GM18519 (cell line): ENCODE results near the gene FRMPD2.
A peak's percentile ranks its signal among the peaks of the same experiment; 100 is the strongest.
"Not testable (repeated sequence)": the region's sequence is repeated elsewhere in the genome, so short reads cannot be mapped to it uniquely, and the experiment has no call there.

Experiments used
- ATAC-seq: cut with Tn5 transposase; IDR thresholded peaks from one replicate; pipeline ENCODE4 v1.9.1; 2021; ENCODE audit warnings: mild to moderate bottlenecking, moderate library complexity; ENCODE audit not compliant: unreplicated experiment, low FRiP score

The FRMPD2 gene

DNA sequence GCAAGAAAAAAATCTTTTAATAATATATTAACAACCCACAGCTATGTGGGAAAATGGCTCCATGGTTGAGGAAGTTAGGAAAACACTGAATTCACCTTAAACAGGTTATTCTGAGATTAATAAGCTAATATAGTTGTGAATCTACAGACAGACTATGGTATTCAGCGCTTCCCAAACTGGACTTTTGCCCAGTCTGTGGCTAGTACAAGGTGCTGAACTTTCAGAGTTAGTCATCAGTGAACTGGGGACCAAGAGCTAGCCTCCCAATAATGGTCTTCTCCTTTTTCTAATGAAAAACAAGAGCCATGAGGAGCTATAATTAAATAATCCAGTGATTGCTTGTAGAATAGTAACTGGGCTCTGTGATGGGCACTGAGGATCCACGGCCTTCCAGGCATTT is 65.3 kb downstream of the FRMPD2 start:
- no peak for ATAC-seq

DNA sequence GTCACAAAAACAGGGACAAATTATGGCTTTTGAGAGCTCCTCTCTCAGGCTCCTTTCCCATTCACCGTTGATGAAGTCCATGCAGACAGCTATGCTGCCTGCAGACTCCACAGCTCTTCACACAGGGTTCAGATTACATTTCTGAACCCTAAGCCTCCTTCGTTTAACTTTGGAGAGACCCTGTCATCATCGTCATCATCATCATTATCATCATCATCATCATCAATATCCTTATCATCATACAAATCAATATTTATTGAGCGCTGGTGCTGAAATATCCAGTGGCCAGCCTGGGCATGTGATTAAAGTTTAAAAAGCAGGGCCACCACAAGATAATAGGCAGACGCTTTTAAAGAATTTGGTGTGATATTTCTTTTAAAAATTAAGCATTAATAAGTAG is 66.6 kb downstream of the FRMPD2 start:
- ATAC-seq = no peak

DNA sequence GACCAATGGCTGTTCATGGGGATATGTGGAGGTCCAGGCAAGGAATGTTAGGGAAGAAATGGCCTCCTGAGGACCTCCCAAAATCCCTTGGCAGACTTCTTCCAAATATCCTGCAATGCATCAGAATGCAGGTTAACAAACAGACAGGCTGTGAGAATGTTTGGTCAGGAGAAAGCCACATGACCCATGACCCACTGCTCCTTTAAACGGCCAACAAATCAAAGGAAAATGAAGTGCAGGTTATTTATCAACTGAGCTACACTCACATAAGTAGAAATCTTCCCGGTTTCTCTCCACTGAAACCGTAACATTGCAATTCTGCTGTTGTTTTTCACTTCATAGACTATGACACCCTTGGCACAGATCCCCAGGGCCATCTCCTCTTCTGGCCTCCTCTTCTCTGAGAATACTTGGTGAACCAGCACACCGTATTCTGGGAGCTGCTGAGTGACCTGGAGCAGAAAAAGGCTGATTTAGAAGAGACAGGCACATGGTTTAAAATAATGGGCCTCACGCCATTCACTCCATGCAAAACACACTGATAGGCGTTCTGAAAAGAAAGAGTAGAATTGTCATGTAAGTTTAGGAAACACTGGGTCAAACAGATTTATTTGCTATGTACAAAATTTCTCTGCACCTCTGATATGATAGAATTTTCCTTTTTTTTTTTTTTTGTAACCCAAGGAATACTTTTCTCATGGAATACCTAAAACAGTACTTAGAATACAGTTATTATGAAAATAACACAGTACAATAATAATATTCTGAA is 67.8 kb downstream of the FRMPD2 start:
- ATAC-seq = no peak

DNA sequence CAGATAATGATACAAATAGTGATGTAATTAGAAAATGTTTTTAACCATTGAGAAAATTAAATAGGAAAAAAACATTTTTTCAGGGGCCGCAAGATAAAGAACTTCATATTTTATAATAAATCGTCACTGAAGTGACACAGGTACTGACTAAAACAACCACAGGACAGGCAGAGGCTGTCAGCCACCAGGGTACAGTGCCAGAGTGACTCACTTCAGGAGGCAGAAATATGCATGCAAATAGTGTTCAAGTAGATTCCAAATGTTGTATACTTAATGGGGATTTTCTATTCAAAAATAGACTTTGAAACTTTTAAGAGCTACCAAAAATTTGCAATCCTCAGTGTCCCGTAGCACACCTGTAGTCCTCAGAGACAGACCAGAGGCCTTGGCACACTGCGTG is 68.6 kb downstream of the FRMPD2 start:
- peak; percentile 95 for ATAC-seq

GRCh38 chr10:48199580-48200377 is 74.7 kb downstream of the FRMPD2 start:
- no peak for ATAC-seq

DNA sequence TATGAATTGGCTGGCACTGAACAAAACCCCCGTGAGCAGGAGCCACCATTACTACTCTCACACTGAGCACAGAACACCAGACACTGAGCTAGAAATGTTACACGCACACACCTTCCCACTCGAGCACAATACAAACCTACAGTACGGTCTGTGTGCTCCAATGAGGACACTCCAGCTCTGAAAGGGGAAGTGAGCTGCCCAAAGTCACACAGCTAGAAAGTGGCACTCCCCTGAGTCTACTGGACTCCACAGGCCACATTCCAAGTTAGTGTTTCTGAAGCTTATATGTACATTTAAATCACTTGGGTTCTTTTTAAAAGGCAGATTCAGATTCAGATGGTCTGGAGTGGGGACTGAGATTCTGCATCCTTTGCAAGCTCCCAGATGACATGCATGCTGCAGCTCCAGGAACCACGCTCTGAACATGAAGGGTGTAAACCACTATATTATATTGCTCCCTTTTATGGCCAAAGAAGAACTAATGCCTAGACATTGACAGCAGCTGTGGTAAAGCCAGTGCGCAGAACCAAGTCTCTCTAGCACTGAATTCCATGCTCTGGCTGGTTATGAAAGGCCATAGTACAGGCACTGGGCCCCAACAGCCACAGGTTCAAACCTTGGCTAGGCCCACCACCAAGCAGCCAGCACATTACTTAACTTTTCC is 77.1 kb downstream of the FRMPD2 start:
- no peak for ATAC-seq

GRCh38 chr10:48195803-48196202 is 78.7 kb downstream of the FRMPD2 start:
- no peak for ATAC-seq

- ATAC-seq = no peak
Observed at GRCh38 chr10:48194830-48195229, 79.7 kb downstream of the FRMPD2 start.

DNA sequence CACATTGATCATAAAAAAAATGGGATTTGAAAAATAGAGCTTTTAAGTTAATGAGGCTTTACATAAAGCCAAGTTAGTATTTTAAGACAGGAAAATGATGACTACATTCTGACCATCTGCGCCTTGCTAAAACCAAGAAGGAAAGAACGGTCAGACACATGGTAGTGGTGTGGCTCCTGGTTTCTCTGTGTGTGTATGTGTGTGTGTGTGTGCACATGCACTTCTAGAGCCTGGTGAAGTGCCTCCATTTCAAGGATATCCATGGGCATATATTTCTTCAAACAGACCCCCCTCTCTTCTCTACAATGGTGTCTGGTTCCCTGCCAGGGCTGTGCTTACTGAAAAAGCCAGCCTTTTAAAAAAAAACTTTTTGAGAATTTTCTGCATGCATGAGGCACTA is 80.9 kb downstream of the FRMPD2 start:
- no peak for ATAC-seq

DNA sequence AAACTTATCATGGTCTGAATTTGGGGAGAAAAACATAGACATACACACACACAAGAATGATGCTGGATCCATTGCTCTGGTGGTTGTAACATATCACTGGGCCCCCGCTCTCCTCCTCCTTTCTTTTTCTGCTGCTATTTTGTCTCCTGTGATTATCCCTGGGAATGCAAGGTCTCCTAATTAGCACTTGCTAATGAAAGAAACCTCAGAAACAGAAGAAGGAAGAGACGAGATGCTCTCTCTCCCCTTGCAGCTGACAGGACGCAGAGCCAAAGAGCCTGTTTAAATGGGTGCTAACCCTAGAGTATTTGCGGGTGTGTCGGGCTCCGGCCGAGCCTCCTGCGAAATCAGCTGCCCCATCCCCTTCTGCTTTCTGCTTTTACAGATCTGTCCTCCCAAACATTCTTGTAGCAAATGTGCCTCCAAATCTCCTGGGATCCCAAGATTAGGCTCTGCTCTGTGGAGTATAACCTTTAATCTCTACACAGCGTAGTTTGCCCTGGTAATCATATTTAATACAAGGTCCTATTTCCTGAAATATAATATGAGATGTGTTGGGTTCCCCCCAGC is 81.5 kb downstream of the FRMPD2 start:
- no peak for ATAC-seq

DNA sequence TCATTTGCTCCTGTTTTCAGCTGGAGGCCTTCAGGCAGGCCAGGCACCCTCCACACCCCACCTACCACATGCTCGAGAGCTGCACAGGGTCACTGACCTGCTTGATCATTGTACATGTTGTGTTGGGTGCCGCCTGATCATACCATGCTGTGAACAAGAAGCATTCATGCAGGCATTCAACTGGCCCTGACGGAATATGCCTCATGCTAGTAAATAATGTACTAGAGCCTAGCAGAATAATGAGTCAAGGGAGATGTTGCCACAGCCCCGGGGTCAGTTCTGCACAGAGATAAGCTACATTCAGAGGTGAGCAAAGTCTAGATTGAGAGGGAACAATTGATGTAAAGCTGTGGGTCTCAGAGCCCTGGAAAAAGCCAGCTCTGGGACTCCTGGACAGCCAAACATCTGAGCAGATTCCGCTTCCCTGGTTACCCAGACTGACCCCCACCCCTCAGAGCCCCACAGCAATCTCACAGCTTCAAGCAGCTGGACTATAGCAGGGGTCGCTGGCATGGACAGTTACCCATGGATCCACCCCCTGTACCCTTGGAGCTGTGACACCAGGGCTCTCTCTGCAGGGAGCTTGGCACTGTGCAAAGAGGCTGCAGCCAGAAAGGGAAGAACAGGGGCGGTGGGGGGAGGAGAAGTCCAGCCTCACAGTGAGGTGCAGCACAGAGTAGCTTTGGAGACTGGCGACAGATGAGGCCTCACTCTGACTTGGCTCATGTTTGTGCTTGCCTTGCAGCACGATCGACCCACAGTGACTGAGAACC is 86.6 kb downstream of the FRMPD2 start:
- ATAC-seq = no peak

DNA sequence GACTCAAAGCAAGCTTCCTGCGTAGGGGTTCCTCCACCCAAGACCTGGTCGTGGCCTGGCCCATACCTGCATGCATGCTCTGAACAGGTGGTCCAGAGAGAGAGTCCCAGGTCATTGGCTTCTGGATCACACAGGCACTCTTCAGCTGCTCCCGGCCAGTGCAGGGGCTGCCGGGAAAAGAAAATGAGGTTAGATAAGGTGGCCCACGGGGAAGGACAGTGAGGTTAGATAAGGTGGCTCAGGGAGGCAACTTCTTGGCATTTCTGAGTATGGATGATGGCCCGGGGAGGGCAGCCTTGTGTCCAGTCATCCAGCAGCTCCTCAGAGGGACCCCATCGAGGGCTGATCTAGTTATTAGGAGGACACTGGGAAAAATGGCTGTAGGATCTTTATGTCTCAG is 87.4 kb downstream of the FRMPD2 start:
- ATAC-seq = no peak

DNA sequence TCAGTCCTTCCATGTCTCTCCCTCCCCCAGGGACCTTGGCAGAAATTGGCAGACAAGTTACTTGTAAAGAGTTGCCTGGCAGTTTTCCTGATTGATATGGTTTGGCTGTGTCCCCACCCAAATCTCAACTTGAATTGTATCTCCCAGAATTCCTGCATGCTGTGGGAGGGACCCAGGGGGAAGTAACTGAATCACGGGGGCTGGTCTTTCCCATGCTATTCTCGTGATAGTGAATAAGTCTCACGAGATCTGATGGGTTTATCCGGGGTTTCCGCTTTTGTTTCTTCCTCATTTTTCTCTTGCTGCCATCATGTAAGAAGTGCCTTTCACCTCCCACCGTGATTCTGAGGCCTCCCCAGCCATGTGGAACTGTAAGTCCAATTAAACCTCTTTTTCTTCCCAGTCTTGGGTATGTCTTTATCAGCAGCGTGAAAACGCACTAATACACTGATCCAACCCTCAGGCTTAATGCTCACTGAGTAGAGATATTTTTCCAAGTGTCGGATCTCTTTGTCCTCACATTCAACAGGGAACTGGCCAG is 88.2 kb downstream of the FRMPD2 start:
- ATAC-seq = not testable (repeated sequence)

- ATAC-seq = no peak
Observed at GRCh38 chr10:48184224-48184623, 90.3 kb downstream of the FRMPD2 start.

- ATAC-seq = not testable (repeated sequence)
Observed at GRCh38 chr10:48172715-48173114, 101.8 kb downstream of the FRMPD2 start.

GRCh38 chr10:48160670-48161069 is 113.8 kb downstream of the FRMPD2 start:
- ATAC-seq = not testable (repeated sequence)

- ATAC-seq = not testable (repeated sequence)
Observed at GRCh38 chr10:48160163-48160562, 114.3 kb downstream of the FRMPD2 start.

DNA sequence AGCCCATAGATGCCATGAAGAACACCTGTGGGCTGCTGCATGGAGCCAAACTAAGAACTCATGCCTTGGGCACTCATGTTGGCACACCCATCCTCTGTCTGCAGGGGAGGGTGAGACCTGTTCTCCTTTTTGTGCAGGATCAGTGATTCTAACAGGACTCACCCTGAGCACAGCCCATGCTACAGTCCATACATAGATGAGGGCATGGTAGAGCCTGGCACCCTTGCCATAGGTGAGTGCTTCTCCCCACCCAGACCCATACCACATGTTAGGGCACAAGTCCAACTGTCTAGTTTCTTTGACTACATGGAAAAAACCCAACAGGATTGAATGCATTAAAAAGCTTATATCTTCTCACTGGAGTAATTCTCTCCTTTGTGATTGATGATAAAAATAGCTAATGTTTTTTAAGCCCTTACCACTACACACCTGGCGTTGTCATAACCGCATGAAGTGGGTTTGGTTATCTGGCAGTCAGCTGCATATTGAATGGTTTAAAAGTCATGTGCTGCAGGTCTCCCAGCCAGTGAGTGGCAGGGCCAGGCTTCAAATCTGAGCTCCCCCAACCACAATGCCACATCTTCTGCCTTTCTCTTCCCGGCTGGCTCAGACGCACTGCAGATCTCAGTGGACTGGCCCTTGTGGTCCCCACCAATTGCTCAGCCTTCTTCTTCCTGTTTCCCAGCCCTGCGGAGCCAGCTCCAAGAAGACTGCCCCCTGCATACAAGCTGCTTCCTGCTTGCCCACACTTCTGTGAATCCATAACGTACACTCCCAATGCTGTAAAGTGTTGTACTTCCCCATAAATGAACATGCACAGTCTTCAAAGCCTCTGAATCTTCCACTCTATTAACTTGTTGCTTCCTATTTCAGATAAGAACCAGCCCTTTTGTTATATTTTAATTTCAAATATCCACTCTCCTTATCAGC is 120.0 kb downstream of the FRMPD2 start:
- not testable (repeated sequence) for ATAC-seq

GRCh38 chr10:48147643-48148042 is 126.9 kb downstream of the FRMPD2 start:
- ATAC-seq = not testable (repeated sequence)
